ENCODE results near the gene ZNF385A.

Gene ZNF385A, protein sequence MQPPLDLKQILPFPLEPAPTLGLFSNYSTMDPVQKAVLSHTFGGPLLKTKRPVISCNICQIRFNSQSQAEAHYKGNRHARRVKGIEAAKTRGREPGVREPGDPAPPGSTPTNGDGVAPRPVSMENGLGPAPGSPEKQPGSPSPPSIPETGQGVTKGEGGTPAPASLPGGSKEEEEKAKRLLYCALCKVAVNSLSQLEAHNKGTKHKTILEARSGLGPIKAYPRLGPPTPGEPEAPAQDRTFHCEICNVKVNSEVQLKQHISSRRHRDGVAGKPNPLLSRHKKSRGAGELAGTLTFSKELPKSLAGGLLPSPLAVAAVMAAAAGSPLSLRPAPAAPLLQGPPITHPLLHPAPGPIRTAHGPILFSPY

DNA sequence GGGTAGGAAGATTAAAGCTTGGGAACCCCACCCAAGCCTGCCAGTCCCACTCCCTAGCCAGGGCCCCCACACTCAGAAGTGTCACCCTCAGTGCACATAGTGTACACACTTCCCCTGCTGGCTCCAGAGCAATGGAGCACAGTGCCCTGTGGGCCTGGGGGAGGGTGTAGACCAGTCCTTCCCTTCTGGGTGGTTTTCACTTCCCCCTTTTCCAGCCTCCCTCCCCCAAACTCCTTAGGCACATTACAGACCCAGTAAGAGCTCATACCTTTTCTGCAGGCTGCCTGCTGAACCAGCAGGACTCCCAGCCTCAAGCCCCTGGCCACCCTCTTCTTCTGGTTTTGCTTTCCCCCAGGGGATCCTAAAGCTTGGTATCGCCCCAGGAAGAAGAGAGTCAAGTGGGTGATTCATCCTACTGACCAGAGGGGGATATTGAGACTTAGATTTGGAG is at the start of gene ZNF385A:
ZNF385A (minus strand) TSS at position 143 of the 451 bp plus-strand sequence. CDS start 219 bp downstream, outside the sequence.
- no peak for DNase-seq

DNA sequence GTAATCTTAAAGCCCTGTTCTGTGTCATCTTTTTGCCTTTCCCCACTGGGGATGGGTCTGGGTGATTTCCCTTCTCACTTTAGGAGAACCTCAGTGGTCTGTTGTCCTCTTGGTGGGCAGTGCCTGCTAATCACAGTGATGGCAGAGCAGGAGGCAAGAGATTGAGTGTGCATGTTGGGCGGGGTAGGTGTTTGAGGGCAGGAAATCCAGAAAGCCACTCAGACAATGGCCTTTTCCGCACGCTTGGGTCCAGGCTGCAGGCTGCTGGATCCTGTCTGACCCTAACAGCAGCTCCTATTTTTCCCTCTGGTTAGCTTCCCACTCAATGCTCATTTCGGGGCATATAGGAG is 48.3 kb upstream of the ZNF385A start:
- no peak for DNase-seq

DNA sequence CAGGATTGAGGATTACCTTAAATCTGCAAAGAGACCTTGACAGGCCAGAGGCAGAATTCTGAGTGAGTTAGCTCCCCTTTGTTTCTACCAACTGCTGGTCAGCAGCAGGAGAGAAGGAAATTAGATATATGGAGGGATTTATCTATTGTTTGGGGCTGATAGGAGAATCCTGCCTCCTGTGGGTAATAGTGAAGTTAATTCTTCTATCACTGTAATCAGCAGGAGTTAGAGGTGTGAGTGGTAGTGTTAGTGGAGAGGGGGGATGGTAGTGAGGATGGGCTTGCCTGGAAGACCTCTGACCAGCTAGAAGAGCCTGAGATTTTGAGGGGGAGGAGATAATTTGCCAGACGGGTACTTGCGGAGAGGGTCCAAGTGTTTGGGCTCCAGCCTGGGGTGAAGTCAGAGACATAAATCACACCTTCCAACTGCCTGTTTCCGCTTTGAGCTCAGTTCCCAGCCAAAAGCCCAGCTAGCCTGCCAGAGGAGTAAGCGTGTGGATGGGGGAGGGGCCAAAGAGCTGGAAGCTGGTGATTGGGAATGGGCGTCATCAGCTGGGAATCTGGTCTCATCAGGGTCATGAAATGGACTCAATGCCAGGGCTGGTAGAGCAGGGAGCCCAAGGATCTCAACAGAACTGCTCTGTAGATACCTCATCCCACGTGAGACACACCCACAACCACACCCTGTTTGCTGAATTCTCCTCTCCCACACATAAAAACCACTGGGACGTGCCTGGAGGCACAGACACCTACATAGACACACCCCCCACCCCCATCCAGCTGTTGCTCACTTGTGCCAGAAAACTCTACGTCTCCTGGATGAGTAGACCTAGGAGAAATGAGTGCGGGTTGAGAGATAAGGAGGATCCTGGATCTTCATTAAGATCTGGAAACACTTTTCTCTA is 47.6 kb upstream of the ZNF385A start:
- no peak for DNase-seq

DNA sequence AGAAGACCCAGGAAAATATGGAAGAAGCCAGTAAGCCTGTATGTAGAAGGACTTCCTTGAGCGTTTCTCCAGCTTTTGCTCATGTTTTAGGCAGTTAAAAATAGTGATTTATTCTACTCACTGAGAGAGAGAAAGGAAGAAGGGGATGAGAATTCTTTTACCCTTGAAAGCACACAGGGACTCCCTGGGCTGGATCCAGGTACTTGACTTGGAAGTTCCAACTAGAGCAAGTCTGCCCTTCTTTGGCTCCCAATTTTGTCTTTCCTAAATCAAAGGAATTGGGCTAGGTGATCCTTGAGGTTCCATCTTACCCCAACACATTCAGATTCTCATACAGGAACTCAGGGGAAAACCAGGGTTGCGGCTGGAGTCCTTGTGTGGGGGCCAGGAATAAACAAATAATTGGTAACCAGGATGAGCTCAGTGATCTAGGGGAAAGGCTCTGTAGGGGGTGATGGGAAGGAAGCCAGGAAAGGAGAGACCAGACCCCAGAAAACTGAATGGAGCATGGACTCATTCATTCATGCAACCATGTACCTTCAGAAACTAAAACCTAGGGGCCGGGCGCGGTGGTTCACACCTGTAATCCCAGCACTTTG is 46.0 kb upstream of the ZNF385A start:
- no peak for DNase-seq

DNA sequence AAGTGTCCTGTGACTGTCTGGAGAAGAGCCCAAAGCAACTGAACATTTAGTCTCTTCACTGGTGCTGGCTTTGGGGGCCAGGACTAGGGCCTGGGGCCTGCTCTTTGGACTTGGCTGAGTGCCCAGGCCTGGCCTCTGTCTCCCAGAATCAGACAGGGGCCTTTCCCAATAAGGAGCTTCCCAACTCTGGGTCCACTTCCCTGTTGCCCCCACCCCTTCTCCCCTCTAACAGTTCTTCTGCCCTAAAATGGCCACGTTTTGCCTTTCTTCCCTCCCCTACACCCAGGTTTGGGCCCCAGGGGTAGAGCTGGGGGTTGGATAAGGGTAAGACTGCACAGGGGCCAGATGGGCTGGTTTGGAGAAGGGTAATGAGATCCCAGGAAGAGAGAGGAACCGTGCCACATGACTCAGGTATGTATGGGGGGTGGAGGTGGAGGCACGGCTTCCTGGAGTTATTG is 44.5 kb upstream of the ZNF385A start:
- DNase-seq, result no peak

DNA sequence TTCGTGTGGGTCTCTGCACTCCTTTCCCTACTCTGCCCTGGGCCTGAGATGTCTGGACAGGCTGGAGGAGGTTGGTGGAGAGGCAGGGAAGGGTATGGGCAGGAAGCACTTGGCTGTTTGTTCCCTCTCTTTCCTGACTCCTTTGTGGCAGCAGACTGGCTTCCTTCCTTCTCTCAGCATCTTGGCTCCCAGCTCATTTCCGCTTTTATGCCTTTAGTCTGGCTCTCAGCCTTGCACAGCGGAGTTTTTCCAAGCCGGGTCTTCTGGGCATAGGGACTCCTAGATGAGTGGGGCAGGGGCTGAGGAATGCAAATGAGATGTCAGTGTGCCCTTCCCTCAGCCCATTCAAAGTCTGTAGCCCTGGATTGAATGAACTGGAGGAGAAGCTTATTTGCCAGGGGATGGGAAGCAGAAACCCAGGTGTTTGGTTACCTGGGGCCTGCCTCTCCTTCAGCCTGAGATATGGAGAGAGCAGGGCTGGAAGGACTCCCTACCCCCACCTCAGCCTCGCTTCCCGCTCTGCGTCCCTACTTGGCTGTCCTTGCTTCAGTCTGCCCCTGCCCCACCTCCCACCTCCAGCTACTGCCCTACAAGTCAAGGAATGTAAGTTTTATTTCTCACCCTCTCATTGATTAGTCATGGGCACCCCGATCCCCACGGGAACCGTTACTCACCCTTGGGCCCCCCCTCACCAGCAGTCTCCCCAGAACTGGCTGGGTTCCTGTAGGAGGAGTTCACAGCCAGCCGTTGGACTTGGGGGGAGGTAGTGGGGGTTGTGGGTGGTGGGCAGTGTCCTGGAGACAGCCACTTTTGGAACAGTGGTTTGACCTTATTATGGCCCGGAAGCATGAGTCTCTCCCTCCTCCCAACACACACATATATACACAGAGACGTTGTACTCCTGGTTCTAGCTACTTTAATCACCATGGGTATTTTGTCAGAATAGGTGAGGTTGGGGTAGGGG is 43.8 kb upstream of the ZNF385A start:
- DNase-seq, result no peak

DNA sequence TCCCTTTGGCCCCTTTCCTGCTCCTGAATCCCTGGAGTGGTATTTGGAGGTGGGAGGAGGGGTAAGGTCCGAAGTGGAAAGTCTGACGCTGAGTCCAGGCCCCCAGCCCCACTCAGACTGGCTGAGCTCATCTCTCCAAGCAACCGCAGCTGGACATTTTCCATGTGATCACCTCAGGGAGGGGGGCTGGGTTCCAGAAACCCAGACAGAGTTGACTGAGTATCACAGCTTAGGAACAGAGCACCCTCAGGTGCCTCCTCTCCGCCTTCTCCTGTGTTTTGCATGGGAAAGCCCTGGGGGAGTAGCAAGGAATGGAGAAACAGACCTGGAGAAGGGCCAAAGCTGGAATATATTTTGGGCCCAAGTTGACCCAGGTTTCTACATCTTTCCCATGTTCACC is 42.6 kb upstream of the ZNF385A start:
- no peak for DNase-seq

DNA sequence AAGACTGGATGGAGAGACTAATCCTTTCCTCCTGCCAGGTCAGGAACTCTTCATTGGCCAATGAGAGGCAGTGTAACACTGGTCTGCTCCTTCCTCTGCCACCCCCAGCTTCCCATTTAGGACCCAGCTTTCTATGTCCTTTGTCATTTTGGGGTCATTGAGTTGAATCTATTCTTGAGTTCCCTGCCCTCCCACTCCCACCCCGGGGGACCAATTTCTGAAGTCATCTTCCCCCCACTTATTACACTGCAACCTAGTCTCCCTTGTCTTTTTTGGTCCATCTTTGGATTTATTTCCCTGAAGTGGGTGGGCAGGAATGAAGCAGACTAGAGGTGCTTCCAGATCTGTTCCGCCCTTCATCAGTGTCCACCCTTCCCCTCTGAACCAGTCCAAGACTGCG is 42.2 kb upstream of the ZNF385A start:
- DNase-seq, result no peak

DNA sequence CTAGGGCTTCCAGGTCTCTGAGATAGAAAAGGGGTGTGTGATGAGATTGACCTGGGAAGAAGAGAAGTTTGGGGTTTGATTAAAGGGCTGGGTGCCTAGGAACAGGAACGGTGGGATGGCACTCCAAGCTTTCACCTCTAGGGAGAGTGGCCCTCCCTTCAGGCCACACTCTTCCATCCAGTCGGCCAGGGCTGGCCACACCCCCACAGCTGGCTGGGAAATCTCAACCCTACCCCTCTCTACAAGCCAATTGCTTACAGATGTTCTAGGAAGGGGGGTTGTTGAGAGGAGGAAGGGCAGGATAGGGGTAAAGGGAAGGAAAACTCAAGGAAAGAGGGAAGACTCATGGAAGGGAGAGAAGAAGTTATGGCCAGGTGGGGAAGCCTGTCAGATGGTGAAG is 41.2 kb upstream of the ZNF385A start:
- DNase-seq, result no peak

DNA sequence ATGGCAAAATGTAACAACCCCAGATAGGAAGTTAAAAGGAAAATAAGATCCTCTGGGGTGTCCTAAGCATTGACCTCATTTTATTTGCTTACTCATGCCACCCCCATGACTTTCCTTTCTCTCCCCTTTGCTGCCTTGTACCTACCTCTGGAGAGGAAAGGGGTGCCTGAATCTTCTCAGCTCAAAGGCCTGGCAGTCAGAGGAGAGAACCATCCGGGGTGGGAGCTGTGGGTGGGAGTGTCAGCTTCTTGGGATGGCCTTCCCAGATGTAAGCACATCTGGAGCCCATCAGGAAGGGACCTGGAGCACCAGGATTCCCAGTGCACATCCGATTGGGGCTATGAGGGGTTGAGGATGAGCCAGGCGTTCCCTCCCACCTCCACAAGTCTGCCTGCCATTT is 39.7 kb upstream of the ZNF385A start:
- no peak for DNase-seq

DNA sequence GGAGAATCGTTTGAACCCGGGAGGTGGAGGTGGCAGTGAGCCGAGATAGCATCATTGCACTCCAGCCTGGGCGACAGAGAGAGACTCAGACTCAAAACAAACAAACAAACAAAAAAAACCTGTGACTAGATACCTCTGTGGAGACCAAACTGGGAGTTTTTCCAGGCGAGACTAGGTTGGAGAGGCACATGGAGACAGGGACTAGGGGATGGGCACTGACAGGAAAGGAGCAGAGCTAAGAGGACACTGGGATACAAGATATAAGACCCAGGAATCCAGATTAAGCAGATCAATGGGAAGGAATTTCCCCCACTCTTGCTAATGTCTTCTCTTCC is 39.2 kb upstream of the ZNF385A start:
- no peak for DNase-seq

DNA sequence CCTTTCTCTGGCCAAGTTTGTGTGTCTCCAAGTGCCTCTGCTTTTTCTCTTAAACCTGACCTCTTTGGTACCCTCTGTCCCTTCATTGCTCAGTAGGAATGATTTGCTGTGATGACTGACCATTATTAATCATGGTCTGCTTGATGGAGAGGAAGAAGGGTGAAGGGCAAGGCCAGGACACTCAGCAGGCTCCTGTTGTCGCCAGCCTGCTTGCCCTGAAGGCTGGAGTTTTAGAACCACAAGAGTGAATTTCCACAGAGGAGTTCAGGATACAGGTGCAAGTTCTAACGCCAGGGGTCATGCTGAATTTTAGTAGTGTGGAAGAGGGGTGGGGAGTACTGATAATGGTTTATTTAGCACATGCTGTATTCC is 37.3 kb upstream of the ZNF385A start:
- no peak for DNase-seq

DNA sequence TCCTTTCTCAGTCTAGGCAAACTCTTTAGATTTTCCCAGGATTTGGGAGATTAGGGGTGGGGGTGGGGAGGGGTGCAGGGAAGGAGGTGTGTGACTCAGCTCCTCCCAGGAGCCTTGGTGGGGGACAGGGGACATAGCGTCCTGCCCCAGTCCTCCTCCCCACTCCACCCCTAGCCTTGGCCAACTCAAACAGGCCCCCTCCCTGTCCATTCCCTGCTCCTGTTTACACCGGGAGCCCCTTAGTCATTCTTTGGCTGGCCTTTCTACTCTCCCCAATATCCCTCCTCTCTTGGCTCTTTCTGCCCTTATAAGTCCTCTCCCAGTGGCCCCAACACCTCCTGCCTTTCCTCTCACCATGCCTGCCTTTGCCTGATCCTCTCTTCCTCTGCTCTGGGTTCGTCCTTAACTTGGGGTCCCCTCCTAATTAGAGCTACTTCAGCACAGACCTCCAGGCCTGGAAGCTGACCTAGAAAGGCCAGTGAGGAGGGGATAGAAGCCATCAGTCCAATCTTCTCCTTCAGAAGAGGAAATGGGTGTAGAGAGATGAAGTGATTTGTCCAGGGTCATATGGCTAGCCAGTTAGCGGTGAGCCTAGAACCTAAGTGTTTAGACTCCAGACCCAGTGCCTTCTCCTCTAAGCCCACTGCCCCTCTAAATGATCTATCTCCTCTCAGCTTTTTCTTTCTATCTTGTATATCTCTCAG is 36.8 kb upstream of the ZNF385A start:
- no peak for DNase-seq

DNA sequence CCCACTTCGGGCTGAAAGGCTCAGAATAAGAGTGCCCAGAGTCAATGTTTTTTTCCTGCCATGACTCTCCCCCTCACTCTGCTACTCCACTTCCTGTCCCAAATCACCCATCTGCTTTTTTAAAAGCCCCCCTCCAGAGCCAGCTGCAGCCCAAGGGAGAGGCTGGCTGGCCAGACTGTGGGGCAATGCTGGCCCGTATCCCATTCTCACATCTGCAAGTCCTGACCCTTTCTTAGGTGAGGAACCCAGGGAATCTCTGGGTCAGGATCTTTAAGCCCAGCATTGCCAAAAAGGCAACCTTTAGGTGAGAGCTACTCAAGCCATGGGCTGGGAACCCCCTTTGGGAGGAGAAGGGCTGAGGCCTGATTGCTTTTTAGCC is 36.2 kb upstream of the ZNF385A start:
- no peak for DNase-seq

DNA sequence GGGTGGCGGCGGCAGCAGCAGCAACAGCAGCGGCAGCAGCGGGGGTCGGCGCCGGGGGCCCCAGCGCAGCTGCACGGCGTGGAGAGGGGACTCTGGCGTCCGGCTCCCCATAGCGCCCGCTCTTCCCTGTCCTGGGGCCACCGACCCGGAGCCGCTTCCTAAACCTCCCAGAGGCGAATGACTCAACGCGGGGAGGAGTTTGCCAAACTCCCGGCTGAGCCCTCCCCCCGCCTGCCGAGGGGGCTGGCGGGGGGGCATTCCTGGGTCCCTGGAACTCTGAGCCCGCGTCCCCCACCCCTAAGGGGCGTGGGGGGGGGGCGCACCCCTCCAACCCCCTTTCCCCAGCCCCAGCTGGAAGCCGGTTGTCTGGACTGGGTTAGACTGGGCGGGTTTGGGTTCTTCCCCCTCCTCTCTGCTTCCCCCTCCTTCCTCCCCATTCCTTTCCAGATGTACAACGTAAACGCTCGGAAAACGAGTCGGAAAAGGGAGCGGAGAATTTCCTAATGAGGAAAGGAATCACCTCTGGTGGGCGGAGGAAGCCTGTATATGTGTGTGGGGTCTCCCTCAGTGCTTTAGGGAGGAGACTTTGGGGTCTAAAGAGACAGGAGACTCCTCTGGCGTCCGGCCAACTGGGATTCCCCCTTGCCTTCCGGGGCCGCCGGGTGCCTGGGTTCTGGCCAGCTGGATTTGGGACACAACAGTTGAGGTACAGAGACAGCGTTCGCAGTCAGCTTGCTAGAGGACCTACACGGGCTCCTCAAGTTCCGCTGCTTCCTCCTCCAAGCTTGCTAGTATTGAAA is 34.8 kb upstream of the ZNF385A start, which contains the start of gene ITGA5:
ITGA5 (minus strand) TSS at position 179 of the 800 bp plus-strand sequence; CDS start at position 111, 68 bp downstream.
- DNase-seq, result peak; percentile 50

DNA sequence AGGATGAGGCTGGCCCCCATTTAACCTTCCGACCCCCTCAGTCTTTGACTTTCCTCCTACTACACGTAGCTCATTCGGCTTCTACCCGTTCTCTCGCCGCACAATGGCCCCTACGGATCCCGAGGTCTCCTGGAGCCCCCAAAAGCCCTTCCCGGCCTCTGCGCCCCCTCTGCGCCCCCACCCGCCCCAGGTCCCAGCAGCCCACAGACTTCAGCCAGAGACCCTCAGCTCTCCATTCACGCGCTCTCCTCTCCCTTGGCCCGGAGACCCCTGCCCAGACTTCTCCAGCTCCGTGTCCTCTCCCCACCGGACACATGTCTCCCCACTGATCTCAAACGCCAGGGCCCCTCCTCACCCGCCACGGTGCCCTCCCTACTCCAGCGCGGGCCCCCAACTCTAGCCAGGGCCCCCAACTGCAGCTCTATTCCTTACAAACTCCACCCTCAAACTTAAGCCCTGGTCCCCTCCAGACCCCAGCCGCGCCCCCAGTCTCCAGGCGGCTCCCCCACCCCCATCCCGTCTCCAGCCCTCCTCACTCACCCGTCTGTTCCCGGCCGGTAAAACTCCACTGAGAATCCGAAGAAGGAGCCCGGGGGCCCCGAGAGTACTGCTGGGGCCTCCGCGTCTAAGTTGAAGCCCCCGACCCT is 34.0 kb upstream of the ZNF385A start:
- DNase-seq, result no peak

DNA sequence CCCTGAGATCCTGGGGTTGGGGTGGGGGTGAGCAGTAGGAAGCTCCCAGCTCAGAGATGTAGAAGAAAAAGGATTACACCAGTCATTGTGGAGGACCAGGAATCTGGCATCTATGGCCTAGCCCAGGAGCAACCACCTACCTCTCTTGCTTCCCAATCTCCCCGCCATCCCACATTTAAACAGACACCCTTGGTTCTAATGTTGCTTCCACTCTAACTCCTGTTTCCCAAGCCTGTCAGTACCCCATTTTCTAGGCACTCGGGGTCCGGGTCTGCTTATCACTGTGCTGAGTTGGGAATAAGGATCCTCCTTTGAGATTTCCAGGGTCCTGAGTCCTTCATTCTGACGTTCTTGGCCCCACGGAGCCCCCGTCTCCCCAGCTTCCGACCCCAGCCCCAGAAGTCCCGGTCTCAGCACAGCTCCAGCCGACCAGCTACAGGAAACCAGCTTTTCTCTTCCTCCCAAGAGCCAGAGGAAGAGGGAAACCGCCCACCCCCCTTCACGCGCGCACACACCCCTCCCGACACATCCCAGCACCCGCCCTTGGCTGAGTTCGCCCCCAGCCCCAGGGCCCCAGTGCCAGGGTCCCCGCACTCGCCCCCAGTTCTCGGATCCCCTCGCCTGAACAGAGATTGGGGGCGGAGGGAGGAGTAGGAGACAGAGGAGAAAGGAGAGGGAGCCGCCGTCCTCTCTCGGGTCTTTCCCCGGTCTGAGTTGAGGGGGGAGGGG is 33.3 kb upstream of the ZNF385A start:
- no peak for DNase-seq

DNA sequence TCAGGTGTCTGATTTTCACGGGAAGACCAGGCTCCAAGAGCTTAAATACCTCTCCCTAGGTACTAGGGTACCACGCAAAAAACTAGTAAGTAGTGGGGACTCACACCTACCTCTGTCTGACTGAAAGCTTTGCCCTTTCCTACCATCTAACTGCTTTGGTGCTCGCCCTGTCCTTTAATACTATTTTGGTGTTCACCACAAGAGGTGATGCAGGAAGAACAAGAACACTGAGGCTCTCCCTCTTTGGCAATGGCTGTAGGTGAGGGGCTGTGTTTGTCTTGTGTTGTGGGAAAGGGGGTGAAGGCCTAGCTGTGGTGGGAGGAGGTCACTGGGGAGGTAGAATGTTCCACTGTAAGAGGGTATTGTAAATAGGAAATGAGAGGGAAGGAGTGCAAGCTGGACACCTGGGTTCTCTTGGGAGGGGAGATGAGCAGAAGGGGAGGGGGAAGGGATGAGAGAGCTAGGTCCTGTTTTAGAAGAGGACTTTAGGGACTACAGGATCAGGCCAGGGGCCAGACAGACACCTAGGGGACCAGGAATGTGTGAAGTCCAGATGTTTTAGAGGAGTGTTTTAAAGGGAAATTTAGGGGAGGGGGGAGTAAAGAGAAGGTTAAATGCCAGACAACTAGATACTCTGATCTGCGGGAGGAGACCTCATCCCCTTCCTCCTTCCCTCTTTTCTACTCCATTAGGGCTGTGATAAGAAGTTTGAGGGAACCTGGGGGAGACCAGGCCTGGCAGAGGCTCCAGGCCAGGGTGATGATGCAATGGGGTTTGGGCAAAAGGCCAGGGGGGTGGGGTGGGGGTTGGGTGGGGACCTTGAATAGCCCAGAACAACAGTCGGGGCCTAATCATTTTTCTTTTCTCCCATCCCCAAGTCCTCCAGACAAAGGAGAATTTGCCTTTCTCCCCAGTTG is 32.4 kb upstream of the ZNF385A start:
- no peak for DNase-seq
